GM12873 (cell line): Measurements from ENCODE around the gene ZNF35.

Source experiments
- CTCF ChIP-seq: IDR thresholded peaks from 2 replicates; pipeline ENCODE4 v1.5.1; 2012; ENCODE audit warnings: low read depth, mild to moderate bottlenecking, moderate library complexity, low read length, control low read depth; ENCODE audit not compliant: insufficient read depth; ENCODE audit errors: missing control alignments

The ZNF35 gene

GRCh38 chr3:44648564-44649229, at the start of gene ZNF35:
ZNF35 (plus strand) TSS chr3:44648732; CDS start chr3:44651068, 2,336 bp downstream.
- no peak for TF ChIP-seq CTCF

GRCh38 chr3:44601749-44602148, 46.8 kb upstream of the ZNF35 start:
- no peak for TF ChIP-seq CTCF

- TF ChIP-seq CTCF, result no peak
These were observed 35.9 kb upstream of the ZNF35 start for GRCh38 chr3:44612678-44613077.

- TF ChIP-seq CTCF, result peak; percentile 18
These were observed 23.6 kb upstream of the ZNF35 start, which contains the start of gene ZNF197 for GRCh38 chr3:44624749-44625480. ZNF197 (plus strand) TSS chr3:44625036; CDS start chr3:44629155, 4,119 bp downstream.

GRCh38 chr3:44628716-44629115, 19.8 kb upstream of the ZNF35 start:
- TF ChIP-seq CTCF, result no peak

GRCh38 chr3:44632193-44632592, 16.3 kb upstream of the ZNF35 start:
- TF ChIP-seq CTCF, result no peak

GRCh38 chr3:44642337-44642736, 6.2 kb upstream of the ZNF35 start:
- TF ChIP-seq CTCF, result no peak
